Fibroblast of skin of scalp (primary cell): ENCODE measurements around the gene TBC1D25. TPM values are rescaled to one million over a fixed set of nuclear protein-coding genes. Genes with fewer than 3 reads are reported as not detected.

Source experiments
- DNase-seq: peaks from one replicate; pipeline ENCODE4 v3.0.0-alpha.2; 2013
- polyA plus RNA-seq, 2 experiments: library from polyadenylated mRNA; unstranded; fragments of 120-200 nt; gene quantifications; one replicate each; pipeline ENCODE4 v1.2.1, GENCODE V29; 2013; ENCODE audit not compliant: insufficient read length in 2 of 2

Gene TBC1D25
- polyA plus RNA-seq (2013, experiment 1 of 2; ENCODE audit: insufficient read length) = 15.0 TPM
- polyA plus RNA-seq (2013, experiment 2 of 2; ENCODE audit: insufficient read length) = 14.9 TPM

- peak; percentile 98 for DNase-seq
Observed at GRCh38 chrX:48539345-48540027, at the start of gene TBC1D25. TSS of gene TBC1D25 (plus strand) at chrX:48539714. CDS start at chrX:48539798, 84 bp downstream.

GRCh38 chrX:48489892-48490291 is 49.6 kb upstream of the TBC1D25 start:
- DNase-seq = no peak

- no peak for DNase-seq
Observed at GRCh38 chrX:48490661-48491060, 48.9 kb upstream of the TBC1D25 start.

- no peak for DNase-seq
Observed at GRCh38 chrX:48491809-48492208, 47.7 kb upstream of the TBC1D25 start.

GRCh38 chrX:48492293-48492910 is 47.1 kb upstream of the TBC1D25 start:
- DNase-seq = peak; percentile 66

- peak; percentile 60 for DNase-seq
Observed at GRCh38 chrX:48493890-48494364, 45.6 kb upstream of the TBC1D25 start.

GRCh38 chrX:48496660-48497059 is 42.9 kb upstream of the TBC1D25 start:
- no peak for DNase-seq

GRCh38 chrX:48497871-48498270 is 41.6 kb upstream of the TBC1D25 start:
- DNase-seq = no peak

GRCh38 chrX:48498374-48498809 is 41.1 kb upstream of the TBC1D25 start:
- DNase-seq = peak; percentile 84

- no peak for DNase-seq
Observed at GRCh38 chrX:48504261-48504660, 35.3 kb upstream of the TBC1D25 start.

GRCh38 chrX:48505481-48505880 is 34.0 kb upstream of the TBC1D25 start:
- DNase-seq = no peak

GRCh38 chrX:48507246-48507645 is 32.3 kb upstream of the TBC1D25 start:
- DNase-seq = no peak

GRCh38 chrX:48508400-48509244 is 30.9 kb upstream of the TBC1D25 start, which contains the start of gene PORCN:
TSS of gene PORCN (plus strand) at chrX:48508992. CDS start at chrX:48509821, 829 bp downstream.
- DNase-seq = peak; percentile 62

GRCh38 chrX:48509245-48509590 is 30.3 kb upstream of the TBC1D25 start:
- DNase-seq = no peak

- DNase-seq = no peak
Observed at GRCh38 chrX:48509619-48510018, 29.9 kb upstream of the TBC1D25 start.

GRCh38 chrX:48511560-48511959 is 28.0 kb upstream of the TBC1D25 start:
- peak; percentile 23 for DNase-seq

GRCh38 chrX:48512371-48512935 is 27.1 kb upstream of the TBC1D25 start:
- DNase-seq = no peak

- no peak for DNase-seq
Observed at GRCh38 chrX:48513670-48514069, 25.8 kb upstream of the TBC1D25 start.

GRCh38 chrX:48514126-48514806 is 25.2 kb upstream of the TBC1D25 start:
- no peak for DNase-seq

GRCh38 chrX:48514868-48515460 is 24.6 kb upstream of the TBC1D25 start:
- no peak for DNase-seq

GRCh38 chrX:48515842-48516241 is 23.7 kb upstream of the TBC1D25 start:
- no peak for DNase-seq

GRCh38 chrX:48516285-48516684 is 23.2 kb upstream of the TBC1D25 start:
- DNase-seq = no peak
